ENCODE measurements around the gene HTT. TPM values are rescaled to one million over a fixed set of nuclear protein-coding genes. Genes with fewer than 3 reads are reported as not detected.

Gene HTT
- total RNA-seq, 1 experiment from 2014 or later: 37.4 TPM

DNA sequence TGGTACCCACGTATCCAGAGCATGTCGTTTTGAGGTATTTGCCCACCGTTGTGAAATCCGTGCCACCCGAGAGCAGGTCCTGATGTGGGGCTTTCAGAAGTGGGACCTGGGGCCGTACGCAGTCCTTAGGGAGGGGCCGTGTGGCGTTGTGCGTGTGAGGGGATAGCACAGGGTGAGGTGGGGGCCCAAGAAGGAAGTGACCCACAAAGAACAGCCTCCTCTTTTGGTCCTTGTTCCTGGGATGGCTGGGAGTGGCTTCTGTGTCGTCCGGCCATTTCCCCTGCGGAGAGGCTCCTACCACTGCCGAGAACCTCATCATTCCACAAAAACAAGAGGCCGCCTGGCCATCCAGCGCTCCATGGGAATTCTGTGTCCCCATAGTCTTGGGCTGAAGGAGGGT lies 157.5 kb downstream of the HTT start:
- Histone ChIP-seq H3K27me3 (ENCODE audit: insufficient read depth, low read length) (no peaks in the 10 kb centered on the region), H3K4me2 (ENCODE audit: low read length) (no peak overlapping the region), H3K9me3 (ENCODE audit: control insufficient read depth in 1 of 2, insufficient read depth in 1 of 2, low read depth in 1 of 2, low read length in 2 of 2) (no peaks in the 10 kb centered on the region), H3K79me2 (ENCODE audit: insufficient read depth, low read length) (no peaks in the 10 kb centered on the region), H3K9me2 (ENCODE audit: insufficient read depth) (no peaks in the 10 kb centered on the region), H3K9ac (ENCODE audit: low read length) (no peak overlapping the region), H4K20me1 (ENCODE audit: insufficient read depth) (no peaks in the 10 kb centered on the region), H2AFZ (ENCODE audit: low read depth, low read length, poor library complexity, severe bottlenecking) (no peak overlapping the region), H3K4me3 (replicated peaks in 1 of 2; ENCODE audit: low read depth in 1 of 2, low read length in 2 of 2) (no peak overlapping the region), H3K4me1 (ENCODE audit: control insufficient read depth in 1 of 2, insufficient read depth in 2 of 2, low read length in 2 of 2) (no peaks in the 10 kb centered on the region), H3K27ac (ENCODE audit: low read depth, low read length) (no peak overlapping the region), H3K36me3 (ENCODE audit: control insufficient read depth in 1 of 2, insufficient read depth in 2 of 2, low read length in 2 of 2) (peaks cover 21 to 22% of the 10 kb centered on the region in 2 experiments; a peak in 3 of 4 replicates)
- no TSS peak for BruUV-seq (replicated peaks)
- ATAC-seq (no peak), DNase-seq (ENCODE audit: low read depth, low spot score) (no peak)
- RAD21 ChIA-PET (ENCODE audit: low non-redundant PET in 1 of 2, low total read pairs in 2 of 2, uncharacterized antibody in 2 of 2, unreplicated experiment in 2 of 2): no interaction called here
- CTCF ChIA-PET: no interaction called here
- POLR2A ChIA-PET: no interaction called here
- intact Hi-C loops (cut with micrococcal nuclease): no loop called here
- no peak for TF ChIP-seq EZH2 (IDR thresholded peaks at IDR 0.05)
- no peak for TF ChIP-seq EGR1 (IDR thresholded peaks at IDR 0.05; ENCODE audit: low read depth)
- TF ChIP-seq FOSL1 (IDR thresholded peaks at IDR 0.05; ENCODE audit: low read depth): no peak
- no peak for TF ChIP-seq CEBPB (IDR thresholded peaks at IDR 0.05; ENCODE audit: low read depth)
- TF ChIP-seq REST (IDR thresholded peaks at IDR 0.05; ENCODE audit: low read depth): no peak
- no peak for TF ChIP-seq CTCF (IDR thresholded peaks at IDR 0.05 in 2 of 3, conservative IDR thresholded peaks at IDR 0.05 in 1 of 3; ENCODE audit: borderline replicate concordance in 1 of 3, insufficient read depth in 1 of 3, low read depth in 2 of 3, low read length in 2 of 3)
- TF ChIP-seq POLR2A (IDR thresholded peaks at IDR 0.05; ENCODE audit: borderline replicate concordance, extremely low read depth, insufficient read depth, insufficient read length): no peak
- no peak for TF ChIP-seq YY1 (IDR thresholded peaks at IDR 0.05; ENCODE audit: extremely low read depth, insufficient replicate concordance, low read depth, low read length)
- TF ChIP-seq POLR2AphosphoS5 (IDR thresholded peaks at IDR 0.05; ENCODE audit: low read depth, low read length): no peak
- TF ChIP-seq ELF1 (IDR thresholded peaks at IDR 0.05; ENCODE audit: borderline replicate concordance, low read depth): no peak
- TF ChIP-seq SP1 (IDR thresholded peaks at IDR 0.05; ENCODE audit: low read depth): no peak
- no peak for TF ChIP-seq ZBTB33 (IDR thresholded peaks at IDR 0.05; ENCODE audit: extremely low read depth, insufficient replicate concordance, low read length)
- TF ChIP-seq ZFX (IDR thresholded peaks at IDR 0.05): no peak
- no peak for TF ChIP-seq CBX3 (IDR thresholded peaks at IDR 0.05; ENCODE audit: low read depth)
- TF ChIP-seq SIN3A (IDR thresholded peaks at IDR 0.05; ENCODE audit: low read depth): no peak
